Activated CD4-positive, alpha-beta T cell treated with anti-CD3 and anti-CD28 coated beads, Interleukin-2, amount 50 U/mL, for 16 hours (primary cell): ENCODE results near the gene PDGFA.

ENCODE experiments used
- DNase-seq: peaks from one replicate; pipeline ENCODE4 v3.0.0-alpha.2; 2020

Gene PDGFA

GRCh38 chr7:500521-501420, 18.9 kb downstream of the PDGFA start:
- DNase-seq: no peak

- no peak for DNase-seq
These were observed 19.7 kb downstream of the PDGFA start for GRCh38 chr7:499853-500485.

DNA sequence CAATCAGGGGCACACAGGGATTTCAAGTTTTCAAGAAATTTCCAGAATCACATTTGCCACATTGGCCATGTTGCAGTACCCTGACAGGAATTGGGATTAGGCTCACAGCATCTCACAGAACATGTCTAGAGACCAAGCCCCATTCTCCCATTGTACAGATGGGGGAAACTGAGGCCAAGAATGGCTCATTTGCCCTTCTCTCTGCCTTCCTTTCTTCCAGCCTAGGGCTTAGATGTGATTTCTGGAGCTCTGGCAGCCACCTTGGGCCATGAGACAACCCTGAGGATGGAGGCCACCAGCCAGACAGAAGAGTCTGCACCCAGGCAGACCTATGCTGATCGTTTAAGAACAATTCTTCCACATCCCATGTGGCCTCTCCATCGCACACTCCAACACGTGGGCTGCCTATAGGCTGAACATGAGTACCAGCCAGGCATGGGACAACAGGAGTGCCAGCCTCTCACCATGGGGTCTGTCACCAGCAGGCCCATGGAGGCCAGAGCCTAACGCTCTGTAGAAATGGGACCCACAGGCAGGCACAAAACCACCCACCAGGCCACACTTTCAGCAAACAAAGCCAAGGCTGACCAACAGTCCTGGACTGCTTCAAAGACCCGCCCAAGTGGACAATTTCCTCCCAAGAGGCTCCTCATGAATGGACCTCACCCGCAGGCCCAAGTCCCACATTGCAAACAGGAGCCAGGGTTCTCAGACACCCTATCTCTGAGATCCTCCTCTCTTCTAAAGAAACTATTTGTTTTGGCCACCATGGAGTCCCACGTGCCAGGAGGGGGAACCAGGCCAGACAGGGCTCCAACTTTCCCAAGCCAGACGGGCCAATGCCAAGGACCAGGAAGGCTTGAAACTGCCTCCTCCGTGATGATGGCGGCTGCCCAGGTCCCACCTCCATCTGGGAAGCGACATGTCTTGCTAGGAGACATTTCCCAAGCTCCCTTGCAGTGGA, 20.7 kb downstream of the PDGFA start:
- no peak for DNase-seq

- DNase-seq: no peak
These were observed 21.5 kb downstream of the PDGFA start for GRCh38 chr7:497946-498655.

- DNase-seq: no peak
These were observed 22.3 kb downstream of the PDGFA start for GRCh38 chr7:497346-497745.

- DNase-seq: no peak
These were observed 22.9 kb downstream of the PDGFA start for GRCh38 chr7:496528-497295.

- DNase-seq: no peak
These were observed 23.8 kb downstream of the PDGFA start for GRCh38 chr7:495761-496321.

GRCh38 chr7:495326-495725, 24.3 kb downstream of the PDGFA start:
- DNase-seq: no peak

DNA sequence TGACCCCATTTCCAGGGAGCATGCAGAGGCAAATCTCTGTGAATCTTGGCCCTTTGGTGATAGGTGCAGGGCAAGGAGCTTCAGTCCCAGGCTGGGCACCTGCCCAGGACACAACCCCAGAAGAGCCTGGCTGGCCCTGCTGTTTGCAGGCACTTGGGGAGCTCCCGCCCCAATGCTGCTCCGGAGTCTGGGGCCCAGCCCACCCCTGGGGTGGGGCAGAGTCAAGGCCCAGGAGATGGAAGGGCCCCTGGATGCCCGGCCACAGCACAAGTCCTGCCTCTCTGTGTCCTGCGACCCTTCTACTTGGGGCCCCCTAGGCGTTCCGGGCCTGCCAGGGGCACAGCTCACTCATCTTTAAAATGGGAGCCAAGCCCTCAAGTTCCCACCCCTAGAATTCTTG, 24.7 kb downstream of the PDGFA start:
- no peak for DNase-seq

GRCh38 chr7:494259-494687, 25.4 kb downstream of the PDGFA start:
- no peak for DNase-seq

DNA sequence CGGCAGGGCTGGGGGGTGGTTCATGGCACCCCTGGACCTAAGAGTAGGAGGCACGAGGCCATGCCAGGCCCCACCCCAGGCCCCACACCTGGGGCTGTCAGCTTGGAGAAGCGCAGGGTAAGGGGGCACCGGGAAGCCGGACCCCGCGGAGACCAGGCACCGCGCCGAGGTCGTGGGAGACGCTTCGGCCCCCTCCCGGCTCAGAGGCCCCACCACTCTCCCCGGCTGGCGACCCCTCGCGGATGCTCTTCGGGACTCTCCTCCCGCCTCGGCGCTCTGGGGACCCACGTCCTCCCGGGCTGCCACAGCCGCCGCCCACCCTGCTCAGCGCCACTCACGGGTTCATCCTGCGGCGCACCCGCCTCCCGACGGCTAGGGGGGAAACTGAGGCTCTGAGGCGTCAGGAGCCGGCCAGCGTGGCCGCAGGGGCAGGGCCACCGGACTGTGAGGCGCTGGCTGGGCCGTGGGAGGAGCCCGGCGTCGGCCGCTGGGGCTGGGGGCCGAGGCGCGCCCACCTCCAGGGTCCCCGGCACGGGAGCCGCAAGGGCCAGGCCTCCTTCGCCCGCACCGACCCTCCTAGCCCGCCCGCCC, 25.9 kb downstream of the PDGFA start:
- no peak for DNase-seq

GRCh38 chr7:492714-493065, 27.0 kb downstream of the PDGFA start:
- DNase-seq: no peak

DNA sequence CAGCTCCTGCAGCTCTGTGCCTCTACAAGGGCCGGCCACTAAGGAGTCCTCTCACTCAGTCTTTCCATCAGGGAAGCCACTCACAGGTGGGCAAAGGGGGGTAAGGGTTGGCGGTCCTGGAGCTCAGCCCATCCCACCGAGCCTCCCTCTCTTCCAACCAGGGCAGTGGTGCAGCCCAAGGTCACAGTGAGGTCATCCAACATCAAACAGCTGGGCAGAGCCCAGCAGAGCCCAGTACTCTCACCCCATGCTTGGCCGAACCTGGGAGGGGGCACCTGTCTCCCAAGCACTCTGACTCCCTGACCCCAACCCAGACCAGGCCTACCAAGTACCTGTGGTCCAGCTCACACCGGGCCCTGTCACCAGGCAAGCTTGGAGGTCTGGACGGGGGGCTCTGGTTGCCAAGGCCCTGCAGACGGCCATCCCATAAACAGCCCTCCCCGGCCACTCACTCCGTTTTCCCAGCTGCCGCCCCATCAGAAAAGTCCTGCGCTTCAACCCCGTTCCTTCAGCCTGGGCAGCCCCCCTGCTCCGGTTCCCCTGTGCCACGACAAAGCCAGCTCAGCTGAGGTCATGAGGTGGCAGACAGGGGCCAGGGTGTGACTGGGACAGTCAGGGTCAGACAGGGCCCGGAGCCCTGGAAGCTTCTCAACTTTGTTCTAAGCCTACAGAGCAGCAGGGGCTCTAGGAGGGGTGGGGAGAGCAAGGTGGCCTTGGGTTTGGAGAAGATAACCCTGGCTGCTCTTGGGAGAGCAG, 27.5 kb downstream of the PDGFA start:
- no peak for DNase-seq

- DNase-seq: no peak
These were observed 28.2 kb downstream of the PDGFA start for GRCh38 chr7:491292-491957.

DNA sequence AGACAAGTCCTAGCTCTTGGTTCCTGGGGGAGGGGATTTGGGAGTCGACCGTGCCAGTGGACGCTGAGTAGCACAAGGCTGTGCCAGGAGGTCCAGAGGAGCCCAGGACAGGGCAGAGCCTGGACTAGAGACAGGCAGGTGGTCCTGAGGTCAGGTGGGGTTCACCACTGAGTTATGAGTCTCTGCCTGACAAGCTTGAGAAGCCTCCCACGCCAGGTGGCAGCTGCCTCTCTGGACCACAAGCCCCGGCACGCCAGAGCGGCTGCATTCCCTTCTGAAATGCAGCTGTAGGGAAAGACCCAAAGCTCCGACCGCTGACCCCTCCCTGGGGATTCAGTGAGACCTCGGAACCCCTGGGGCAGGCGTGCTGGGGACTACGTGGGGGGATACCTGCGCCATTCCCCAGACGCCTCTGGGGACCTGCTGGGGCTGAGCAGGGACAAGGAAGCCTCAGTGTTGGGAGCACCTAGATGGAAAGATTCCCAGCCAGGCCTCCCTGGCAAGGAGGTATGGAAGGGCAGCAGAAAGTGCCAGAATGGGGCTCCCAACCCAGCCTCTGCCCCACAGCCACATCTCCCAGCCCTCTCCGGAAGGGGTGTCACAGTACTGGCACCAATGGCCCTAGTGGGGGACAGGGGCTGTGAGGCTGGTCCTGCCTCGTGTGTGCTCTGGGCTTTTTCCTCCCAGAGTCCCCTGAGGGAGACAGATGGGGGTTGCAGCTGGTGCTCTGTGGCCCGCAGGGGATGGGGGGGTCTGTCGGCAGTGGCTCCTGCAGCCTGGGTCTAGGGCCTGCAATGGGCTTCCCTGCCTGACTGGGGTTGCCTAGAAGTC, 29.0 kb downstream of the PDGFA start:
- no peak for DNase-seq

GRCh38 chr7:489876-490275, 29.8 kb downstream of the PDGFA start:
- DNase-seq: no peak

GRCh38 chr7:486216-486743, 33.4 kb downstream of the PDGFA start:
- DNase-seq: no peak
